T-helper 9 cell (primary cell): ENCODE results near the gene PRKCQ.
"Not testable (repeated sequence)": the region's sequence is repeated elsewhere in the genome, so short reads cannot be mapped to it uniquely, and the experiment has no call there.

Experiments
- DNase-seq: peaks from one replicate; pipeline ENCODE4 v3.0.0-alpha.2; 2020

Gene PRKCQ

DNA sequence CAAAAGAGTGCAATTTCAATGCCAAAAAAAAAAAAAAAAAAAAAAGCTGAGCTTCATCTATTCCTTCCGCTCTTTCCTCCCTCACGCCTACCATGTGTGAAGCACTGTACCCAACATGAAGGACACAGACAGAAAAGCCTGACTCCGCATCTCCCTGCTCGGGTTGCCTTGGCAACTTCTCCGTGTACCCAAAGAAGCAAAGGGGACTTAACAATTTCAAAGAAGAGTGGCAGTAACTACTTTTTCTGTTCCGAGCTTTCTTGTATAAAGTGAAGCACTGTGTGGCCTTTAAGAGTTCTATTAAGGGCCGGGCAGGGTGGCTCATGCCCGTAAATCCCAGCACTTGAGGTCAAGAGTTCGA is 177.7 kb downstream of the PRKCQ start:
- no peak for DNase-seq

DNA sequence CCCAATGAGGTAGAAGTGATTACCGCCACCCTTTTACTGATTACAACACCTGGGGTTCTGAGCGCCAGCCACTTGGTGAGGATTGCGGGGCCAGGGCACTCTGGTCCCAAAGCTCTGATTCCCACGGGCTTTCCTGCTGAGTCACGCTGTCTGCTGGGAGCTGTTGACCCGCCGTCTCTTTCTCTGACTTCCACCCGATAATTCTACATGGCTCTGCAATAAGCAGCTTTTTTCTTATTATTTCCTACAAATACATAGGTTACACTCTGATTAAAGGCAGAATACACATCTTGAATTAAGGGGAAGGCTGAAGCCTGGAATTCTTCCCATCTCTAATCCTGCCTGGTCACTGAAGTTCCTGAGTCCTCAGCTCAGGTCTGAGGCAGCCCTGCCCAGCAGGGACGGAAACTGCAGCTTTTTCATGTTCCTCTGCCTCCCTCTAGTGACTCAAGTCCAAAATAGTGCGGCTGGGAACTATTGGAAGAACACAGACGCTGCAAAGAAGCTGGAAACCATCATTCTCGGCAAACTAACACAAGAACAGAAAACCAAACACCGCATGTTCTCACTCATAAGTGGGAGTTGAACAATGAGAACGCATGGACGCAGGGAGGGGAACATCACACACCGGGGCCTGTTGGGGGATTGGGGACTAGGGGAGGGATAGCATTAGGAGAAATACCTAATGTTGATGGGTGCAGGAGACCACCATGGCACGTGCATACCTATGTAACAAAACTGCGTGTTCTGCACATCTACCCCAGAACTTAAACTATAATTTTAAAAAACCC is 178.3 kb downstream of the PRKCQ start:
- DNase-seq = peak; percentile 28

DNA sequence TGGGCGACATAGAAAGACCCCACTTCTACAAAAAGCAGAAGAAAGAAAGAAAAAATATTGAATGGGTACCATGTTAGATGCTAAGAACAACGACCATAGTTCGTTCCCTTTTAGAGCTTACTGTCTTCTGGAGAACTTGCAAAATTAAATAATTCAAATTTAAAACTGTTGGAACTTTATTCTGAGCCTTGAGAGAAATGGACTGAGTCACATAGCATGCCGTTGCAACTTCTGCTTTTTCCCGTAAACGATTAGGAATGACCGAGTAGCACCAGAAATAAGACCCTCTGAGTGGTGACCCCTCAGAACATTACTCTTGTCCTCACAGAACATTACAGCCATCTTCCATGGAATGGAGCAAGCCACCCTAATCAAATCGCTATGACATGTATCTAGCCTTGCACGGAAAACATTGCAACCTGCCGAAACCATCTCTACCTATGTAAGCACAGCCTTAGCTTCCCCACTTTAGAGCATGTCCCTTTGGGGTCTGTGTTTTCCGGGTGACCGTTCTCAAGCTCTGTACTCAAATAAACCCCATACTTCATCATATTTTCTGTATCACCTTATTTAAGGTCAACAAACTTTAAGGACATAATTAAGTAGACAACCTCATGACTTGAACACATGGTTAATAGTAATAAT is 179.1 kb downstream of the PRKCQ start:
- no peak for DNase-seq

DNA sequence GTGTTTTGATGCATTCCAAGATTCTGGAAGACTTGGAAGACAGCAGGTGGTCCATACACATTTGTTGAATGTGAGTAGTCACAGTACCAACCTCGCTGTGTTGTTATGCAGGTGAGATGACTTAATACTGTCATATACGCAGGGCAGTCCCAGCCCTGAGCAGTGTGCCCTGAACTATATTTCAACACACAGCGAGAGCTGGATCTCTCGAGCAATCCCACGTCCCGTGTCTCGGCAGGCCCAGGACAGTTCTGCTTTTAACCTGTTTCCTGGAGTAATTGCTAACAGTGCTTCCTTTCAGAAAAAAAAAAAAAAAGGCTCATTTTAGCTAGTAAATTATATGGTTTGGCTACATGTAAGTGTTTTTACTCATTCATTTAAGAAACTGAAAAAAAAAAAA is 179.7 kb downstream of the PRKCQ start:
- no peak for DNase-seq

DNA sequence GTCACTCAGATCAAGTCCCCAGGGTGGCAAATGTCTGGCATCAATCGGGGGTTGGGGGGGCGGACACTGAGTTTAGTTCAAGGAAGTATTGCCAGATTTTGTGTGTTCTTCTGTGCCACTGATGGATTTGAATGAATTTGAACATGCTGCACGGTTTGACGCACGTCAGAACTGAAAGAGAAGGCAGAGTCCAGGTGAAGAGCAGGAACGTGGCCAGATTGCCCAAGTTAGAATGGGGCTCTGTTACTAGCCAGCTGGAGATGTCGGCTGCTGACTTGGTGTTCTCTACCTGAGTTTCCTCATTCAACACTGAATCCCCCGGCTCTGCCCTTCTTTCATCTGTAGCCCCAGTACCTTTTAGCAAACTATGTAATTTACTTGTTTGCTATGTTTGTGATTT is 180.2 kb downstream of the PRKCQ start:
- DNase-seq = no peak

DNA sequence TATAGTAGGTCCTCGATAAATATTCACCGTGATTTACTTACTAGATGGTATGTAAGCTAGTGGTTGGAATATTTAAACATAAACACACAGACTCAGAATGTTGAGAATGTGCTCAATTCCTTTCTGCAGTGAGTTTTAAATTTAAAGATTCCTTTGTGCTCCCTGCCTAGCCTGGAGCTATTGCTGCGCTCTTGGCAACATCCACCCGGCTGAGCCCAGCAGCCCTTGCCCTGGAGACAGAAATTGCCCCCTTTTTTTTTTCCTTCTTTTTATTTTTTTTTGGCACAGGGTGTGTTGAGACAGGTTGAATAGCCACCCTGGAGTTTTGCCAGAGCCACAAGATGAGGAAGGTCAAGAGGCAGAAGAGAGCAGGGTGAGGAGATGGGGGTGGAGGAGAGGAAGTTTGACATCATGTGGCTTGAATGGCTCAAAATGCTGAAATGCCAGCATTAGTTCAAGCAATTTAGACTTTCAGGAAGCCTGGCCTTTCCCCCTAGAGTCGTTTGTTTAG is 180.8 kb downstream of the PRKCQ start:
- no peak for DNase-seq

DNA sequence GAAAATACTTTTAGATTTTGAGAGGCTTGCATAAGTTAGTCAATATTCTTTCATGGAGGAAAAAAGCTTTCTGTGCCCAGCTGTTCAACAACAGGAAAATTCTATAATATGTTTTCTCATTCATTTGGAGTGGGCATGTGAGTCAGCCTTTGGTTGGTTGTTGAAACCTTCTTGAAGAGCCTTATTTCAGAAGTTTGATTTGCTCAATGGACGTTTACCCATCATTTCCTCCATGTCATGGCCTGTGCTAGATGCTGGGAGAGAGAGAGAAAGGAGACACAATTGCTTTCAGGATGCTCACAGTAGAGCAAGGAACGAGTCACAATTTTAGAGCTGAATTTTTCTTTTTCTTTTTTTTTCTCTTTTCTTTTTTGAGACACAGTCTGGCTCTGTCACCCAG is 181.7 kb downstream of the PRKCQ start:
- no peak for DNase-seq

DNA sequence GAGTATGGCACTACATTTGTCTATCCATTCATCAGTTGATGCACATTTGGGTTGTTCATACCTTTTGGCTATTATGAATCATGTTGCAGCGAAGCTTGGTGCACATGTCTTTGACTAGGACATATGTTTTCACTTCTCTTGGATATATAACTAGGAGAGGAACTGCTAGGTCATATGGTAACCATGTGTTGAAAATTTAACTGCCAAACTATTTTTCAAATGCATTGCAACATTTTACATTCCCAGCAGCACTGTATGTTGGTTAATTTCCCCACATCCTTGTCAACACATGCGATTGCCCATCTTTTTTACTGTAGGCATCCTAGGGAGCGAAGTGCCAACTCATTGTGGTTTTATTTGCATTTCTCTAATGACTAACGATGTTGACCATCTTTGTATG is 183.4 kb downstream of the PRKCQ start:
- DNase-seq = no peak

DNA sequence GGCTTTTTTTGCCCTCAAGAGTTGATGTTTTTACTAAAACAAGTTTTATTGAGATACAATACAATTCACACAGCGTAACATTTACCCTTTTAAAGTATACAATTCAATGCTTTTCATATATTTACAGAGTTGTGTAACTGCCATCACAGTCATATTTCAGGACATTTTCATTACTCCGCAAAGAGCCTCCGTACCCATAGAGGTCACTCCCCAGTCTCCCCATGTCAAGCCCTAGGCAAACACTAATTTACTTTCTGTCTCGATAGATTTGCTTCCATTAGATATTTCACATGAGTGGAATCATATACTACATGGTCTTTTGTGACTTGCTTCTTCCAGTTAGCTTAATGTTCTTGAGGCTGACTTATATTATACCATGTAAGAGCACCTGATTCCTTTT is 183.8 kb downstream of the PRKCQ start:
- DNase-seq = no peak

DNA sequence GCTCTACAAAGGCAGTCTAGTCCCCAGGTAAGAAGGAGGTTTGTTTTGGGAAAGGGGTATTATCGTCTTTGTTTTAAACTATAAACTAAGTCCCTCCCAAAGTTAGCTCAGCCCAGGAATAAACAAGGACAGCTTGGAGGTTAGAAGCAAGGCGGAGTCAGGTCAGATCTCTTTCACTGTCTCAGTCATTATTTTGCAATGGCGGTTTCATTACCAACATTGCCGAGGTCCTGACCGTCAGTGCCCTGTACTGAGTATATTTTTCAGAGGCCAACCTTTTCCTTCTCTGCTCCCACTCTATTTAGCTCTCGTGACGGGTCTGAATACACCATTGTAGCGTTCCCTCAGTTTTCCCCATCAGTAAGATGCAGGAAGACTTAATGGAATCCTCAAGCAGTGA is 184.5 kb downstream of the PRKCQ start:
- DNase-seq = no peak

DNA sequence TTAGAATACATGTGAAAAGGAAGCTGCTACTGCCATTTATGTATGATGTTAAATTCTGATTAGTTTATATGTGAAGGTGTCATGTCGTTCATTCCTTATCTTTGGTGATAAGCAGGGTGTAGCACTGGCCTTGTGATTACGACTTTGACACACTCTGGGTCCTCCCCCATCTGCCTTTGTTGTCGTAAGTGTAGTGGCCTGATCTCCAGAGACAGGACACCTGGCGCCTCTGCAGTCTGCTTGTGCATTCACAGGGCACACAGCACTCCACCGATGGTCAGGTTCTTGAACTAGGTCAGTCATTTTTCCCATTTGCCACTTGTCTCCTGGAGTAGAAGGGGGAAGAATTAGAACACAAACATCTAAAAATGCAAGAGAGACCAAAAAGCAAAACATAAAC is 186.0 kb downstream of the PRKCQ start:
- no peak for DNase-seq

DNA sequence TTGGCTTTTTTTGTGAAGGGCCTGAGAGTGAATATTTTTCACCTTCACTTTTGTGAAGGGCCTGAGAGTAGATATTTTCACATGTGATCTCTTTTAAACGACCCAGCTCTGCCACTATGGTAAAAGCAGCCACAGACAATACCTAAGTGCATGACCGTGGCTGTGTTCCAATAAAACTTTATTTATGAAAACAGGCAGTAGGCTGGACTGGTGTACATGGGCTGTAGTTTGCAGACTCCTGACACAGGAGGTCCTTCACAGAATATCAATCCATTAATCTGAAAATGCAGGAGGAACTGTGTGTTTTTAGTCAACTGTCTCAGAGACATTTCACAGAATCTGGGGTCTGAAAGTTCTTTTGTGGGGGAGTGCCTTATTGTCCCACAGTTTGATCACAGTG is 186.9 kb downstream of the PRKCQ start:
- no peak for DNase-seq

DNA sequence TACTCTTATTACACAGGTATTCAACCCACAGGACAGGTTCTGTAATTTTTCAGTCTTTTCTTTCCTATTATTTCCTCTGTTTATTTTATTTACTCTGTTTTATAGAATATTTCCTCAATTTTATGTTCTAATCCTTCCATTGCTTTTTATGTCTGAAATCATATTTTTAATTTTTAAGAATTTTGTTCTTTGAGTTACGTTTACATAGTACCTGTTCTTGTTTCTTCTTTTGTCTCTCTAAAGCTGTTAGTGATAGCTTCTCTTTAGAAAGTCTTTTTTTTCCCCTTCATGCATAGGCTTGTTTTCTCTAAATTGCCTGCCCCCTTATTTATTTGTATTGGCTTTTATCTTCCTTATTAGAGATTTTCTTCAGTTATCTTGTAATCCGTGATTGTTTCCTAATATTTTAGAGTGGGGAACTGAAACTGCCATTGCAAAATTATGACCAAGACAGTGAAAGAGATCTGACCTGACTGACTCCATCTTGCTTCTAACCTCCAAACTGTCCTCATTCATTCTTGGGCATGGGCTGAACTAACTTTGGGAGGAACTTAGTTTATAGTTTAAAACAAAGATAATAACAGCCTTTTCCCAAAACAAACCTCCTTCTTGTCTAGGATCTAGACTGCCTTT is 189.7 kb downstream of the PRKCQ start:
- no peak for DNase-seq

DNA sequence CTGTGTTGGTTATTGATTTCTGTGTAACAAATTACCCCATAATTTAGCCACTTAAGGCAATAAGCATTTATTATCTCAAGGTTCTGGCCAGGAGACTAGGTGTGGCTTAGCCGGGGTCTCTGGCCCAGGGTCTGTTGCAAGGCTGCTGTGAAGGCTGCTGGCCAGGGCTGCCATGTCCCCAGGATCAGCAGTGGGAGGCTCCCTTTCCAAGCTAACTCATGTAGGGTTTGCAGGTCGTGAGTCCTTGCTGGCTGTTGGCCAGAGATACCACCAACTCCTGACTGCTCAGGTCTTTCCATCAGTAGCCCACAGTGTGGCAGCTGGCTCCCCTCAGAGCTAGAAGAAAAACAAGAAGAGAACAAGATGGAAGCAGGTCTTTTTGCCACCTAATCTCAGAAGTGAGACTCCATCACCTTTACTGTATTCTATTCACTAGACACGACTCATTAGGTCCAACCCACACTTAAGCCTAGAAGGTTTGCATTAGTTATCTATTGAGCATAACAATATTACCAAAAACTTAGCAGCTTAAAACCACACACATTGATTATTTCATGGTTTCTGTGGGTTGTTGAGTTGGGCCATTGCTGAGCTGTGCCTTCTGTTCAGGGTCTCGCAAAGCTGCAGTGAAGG is 191.7 kb downstream of the PRKCQ start:
- no peak for DNase-seq

DNA sequence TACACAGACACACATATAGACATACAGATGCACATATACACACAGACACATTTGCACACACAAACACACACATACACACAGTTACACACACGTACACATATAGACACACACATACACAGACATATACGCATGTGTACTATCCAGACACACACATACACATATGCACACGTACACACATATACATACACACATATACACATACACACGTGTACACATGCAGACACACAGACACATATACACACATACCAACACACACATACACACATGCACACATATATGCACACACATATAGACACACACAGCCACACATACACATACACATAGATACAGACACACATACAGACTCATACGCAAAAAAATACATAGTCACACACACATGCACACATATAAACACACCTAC is 193.1 kb downstream of the PRKCQ start:
- no peak for DNase-seq

DNA sequence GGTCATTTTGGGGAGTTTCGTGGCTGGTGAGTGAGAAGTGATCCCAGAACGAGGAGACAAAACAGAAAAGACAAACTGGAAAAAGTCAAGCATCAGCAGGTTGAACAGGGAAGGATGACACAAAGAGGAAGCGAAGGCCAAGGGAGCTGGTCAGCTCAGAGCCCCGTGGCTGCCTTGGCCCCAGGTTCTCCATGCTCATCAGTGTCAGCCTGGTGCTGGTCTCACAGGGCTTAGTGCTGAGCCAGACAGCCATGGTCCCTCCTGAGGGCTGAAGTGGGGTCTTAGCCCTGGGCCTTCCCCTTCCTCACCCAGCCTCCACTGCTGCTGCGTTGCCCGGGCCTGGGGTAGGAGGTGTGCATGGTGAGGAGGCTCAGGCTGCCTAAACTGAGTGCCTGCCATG is 193.7 kb downstream of the PRKCQ start:
- DNase-seq = no peak

DNA sequence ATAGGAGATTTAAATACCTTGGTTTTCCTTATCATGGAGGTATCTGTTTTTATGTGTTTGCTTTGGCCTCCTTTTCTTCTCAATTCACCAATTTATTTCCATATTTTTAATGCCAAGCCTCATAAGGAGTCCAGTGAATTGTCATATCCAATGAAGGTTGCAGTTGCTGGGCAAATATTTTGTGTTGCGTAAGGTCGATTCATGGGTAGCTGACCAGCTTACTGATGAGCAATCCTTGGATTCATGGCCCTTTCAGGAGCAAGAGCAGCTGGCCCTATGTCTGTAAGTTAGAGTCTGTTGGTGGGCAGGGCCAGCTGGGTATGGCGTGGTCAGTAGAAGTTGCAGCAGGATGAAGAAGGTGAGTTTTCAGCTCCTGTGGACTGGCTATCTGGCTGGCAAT is 194.4 kb downstream of the PRKCQ start:
- DNase-seq = no peak

DNA sequence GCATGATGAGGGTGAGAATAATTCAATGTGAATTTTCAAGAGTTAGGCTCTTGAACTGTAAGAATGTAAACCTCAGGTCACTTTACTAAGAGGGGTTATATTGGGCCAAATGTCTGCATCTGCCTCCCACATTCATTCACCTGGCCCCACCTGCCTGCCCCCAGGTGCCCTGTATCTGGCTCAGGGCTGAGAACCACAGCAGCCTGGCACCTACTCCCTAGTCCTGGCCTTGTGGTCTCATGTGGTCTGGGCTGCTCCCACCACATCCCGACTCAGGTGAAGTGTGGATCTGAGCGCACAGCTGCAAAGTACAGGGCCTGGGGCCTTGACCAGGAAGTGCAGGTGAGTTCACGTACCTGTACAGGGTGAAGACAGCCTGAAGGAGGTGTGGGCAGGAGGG is 195.2 kb downstream of the PRKCQ start:
- no peak for DNase-seq

DNA sequence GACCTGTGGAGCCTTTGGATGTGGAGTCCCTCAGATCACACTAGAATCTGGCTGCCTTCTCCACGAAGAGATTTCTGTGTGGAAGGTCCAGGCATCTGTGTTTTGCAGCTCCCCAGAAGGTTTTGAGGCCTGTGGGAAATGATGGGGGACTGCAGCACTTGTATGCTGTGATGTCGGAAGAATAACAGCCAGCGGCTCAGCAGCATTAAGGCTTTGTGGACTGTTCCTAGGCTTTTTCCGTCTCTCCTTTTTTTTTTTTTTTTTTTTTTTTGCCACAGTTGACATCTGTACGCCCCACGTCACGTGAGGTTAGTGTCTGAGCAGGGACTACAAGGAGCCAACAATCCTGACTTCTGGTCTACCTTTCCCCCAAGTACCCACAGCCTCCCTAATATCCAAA is 196.0 kb downstream of the PRKCQ start:
- DNase-seq = no peak

DNA sequence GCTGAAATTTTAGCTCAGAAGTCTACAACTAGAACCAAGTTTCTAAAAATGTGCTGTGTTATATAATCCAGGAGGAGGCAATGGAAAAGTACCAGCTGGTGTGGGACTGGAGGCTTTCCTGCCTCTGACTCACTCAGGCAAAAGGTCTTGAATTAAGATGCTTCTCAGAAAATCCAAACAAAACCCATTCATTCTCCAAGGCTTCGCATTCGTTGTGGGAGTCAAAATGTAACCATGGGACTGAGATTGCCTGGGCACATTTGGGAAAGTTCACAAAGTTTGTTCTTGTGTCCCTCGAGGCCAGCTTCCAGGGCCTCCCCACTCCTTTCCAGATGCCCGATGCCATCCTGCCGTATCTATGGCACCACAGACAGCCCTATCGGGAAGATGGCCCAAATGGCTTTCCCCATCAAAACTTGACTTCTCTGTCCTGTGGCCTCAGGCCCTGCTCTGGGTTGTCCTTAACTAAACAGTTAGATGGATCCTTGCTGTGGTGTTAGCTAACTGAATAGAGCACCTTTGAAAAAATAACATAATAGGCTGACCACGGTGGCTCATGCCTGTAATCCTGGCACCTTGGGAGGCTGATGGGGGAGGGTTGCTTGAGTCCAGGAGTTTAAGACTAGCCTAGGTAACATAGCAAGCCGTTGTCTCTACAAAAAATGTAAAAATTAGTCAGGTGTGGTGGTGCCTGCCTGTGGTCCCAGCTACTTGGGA is 196.8 kb downstream of the PRKCQ start:
- no peak for DNase-seq

DNA sequence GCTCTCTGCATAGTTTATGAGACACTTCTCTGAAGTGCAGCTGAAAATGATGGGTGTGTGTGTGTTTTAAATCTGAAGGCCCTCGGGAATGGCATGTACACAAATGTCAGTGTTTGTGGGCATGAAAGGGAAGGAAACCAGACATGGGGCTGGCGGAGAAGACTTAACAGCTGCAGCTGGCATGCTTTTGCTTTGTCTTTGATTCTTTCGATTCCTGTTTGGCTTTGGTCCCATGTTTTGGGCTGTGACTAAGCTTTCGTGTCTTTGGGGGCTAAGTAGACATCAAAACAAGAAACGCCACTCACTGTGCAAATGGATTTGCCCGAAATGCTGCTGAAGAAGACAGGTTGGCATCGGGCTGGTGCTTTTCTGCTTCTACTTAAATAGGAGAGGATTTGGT is 198.0 kb downstream of the PRKCQ start:
- no peak for DNase-seq

DNA sequence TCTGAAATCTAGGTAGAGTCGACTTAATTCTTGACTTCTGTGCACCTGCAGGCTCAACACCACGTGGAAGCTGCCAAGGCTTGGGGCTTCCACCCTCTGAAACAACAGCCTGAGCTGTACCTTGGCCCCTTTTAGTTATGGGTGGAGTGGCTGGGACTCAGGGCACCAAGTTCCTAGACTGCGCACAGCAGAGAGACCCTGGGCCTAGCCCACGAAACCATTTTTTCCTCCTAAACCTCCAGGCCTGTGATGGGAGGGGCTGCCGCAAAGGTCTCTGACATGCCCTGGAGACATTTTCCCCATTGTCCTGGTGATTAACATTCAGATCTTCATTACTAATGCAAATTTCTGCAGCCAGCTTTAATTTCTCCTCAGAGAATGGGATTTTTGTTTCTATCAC is 199.6 kb downstream of the PRKCQ start:
- DNase-seq = not testable (repeated sequence)
